Liver (tissue), 9 donors: ENCODE measurements around the gene GRK3. TPM values are rescaled to one million over a fixed set of nuclear protein-coding genes. Genes with fewer than 3 reads are reported as not detected.

ENCODE experiments used
- DNase-seq: peaks from one replicate; pipeline ENCODE4 v3.0.0-alpha.2; 2017; ENCODE audit warnings: low spot score
- H3K27ac ChIP-seq, 2 donors: one replicate each; pipeline ENCODE4 v1.7.0; 2013; ENCODE audit warnings: inconsistent platforms in 2 of 2, low read length in 2 of 2, control low read depth in 1 of 2, low read depth in 1 of 2, mild to moderate bottlenecking in 1 of 2
- H3K27me3 ChIP-seq, 4 donors: one replicate each; pipeline versions ENCODE4 v1.6.1 to v1.7.0; 2013; ENCODE audit warnings: low read length in 3 of 4, inconsistent platforms in 1 of 4, mild to moderate bottlenecking in 1 of 4, moderate library complexity in 1 of 4; ENCODE audit not compliant: control insufficient read depth in 4 of 4, insufficient read depth in 4 of 4
- H3K36me3 ChIP-seq, 4 donors: one replicate each; pipeline versions ENCODE4 v1.6.1 to v1.7.0; 2013; ENCODE audit warnings: low read length in 3 of 4, mild to moderate bottlenecking in 3 of 4, low read depth in 1 of 4, moderate library complexity in 1 of 4; ENCODE audit not compliant: control insufficient read depth in 4 of 4, insufficient read depth in 3 of 4
- H3K4me1 ChIP-seq, 4 donors: one replicate each; pipeline versions ENCODE4 v1.6.1 to v1.7.0; 2013; ENCODE audit warnings: low read length in 3 of 4, mild to moderate bottlenecking in 3 of 4, moderate library complexity in 1 of 4; ENCODE audit not compliant: control insufficient read depth in 4 of 4, insufficient read depth in 4 of 4
- H3K4me3 ChIP-seq, 3 donors: one replicate each; pipeline versions ENCODE4 v1.6.1 to v1.7.0; 2013; ENCODE audit warnings: low read length in 3 of 3, control low read depth in 1 of 3, low read depth in 1 of 3, mild to moderate bottlenecking in 1 of 3
- H3K9ac ChIP-seq, 2 donors: one replicate each; pipeline ENCODE4 v1.7.0; 2013; ENCODE audit warnings: low read length in 2 of 2, mild to moderate bottlenecking in 2 of 2, moderate library complexity in 2 of 2, control low read depth in 1 of 2, low read depth in 1 of 2
- H3K9me3 ChIP-seq, 4 donors: one replicate each; pipeline versions ENCODE4 v1.6.1 to v1.7.0; 2013; ENCODE audit warnings: low read length in 3 of 4; ENCODE audit not compliant: control insufficient read depth in 4 of 4
- ATF3 ChIP-seq: IDR thresholded peaks from 2 replicates; pipeline ENCODE4 v1.6.1; 2016; ENCODE audit warnings: antibody characterized with exemption
- CTCF ChIP-seq: fragments of 150-350 bp; IDR thresholded peaks from 2 replicates; pipeline ENCODE4 v1.5.1; 2017; ENCODE audit warnings: improper control_type of control experiment, low read depth, low read length; ENCODE audit not compliant: missing input control
- EGR1 ChIP-seq, 2 donors: IDR thresholded peaks; 2 replicates each; pipeline ENCODE4 v1.6.1; 2016 to 2018; ENCODE audit warnings: antibody characterized with exemption in 2 of 2, low read depth in 2 of 2
- FOXA1 ChIP-seq: IDR thresholded peaks from 2 replicates; pipeline ENCODE4 v1.6.1; 2016; ENCODE audit warnings: antibody characterized with exemption
- FOXA2 ChIP-seq: IDR thresholded peaks from 2 replicates; pipeline ENCODE4 v1.6.1; 2016; ENCODE audit warnings: antibody characterized with exemption
- GABPA ChIP-seq, 2 donors: IDR thresholded peaks in 1 of 2; conservative IDR thresholded peaks in 1 of 2; 2 replicates each; pipeline ENCODE4 v1.6.1; 2016; ENCODE audit warnings: antibody characterized with exemption in 2 of 2, mild to moderate bottlenecking in 1 of 2, moderate library complexity in 1 of 2
- HNF4A ChIP-seq, 2 donors: conservative IDR thresholded peaks; 2 replicates each; pipeline ENCODE4 v1.6.1; 2016; ENCODE audit warnings: antibody characterized with exemption in 2 of 2, mild to moderate bottlenecking in 2 of 2
- HNF4G ChIP-seq: IDR thresholded peaks from 2 replicates; pipeline ENCODE4 v1.6.1; 2016; ENCODE audit warnings: antibody characterized with exemption
- JUND ChIP-seq, 2 donors: IDR thresholded peaks; 2 replicates each; pipeline ENCODE4 v1.6.1; 2016; ENCODE audit warnings: antibody characterized with exemption in 2 of 2
- MAX ChIP-seq: IDR thresholded peaks from 2 replicates; pipeline ENCODE4 v1.6.1; 2016; ENCODE audit warnings: antibody characterized with exemption
- NR2F2 ChIP-seq: IDR thresholded peaks from 2 replicates; pipeline ENCODE4 v1.6.1; 2016; ENCODE audit warnings: antibody characterized with exemption
- RAD21 ChIP-seq, 2 donors: IDR thresholded peaks; 2 replicates each; pipeline ENCODE4 v1.6.1; 2016; ENCODE audit warnings: antibody characterized with exemption in 2 of 2, mild to moderate bottlenecking in 2 of 2
- RXRA ChIP-seq, 2 donors: IDR thresholded peaks; 2 replicates each; pipeline ENCODE4 v1.6.1; 2017 to 2018; ENCODE audit warnings: antibody characterized with exemption in 2 of 2, mild to moderate bottlenecking in 1 of 2
- SP1 ChIP-seq: IDR thresholded peaks from 2 replicates; pipeline ENCODE4 v1.6.1; 2018; ENCODE audit warnings: antibody characterized with exemption, mild to moderate bottlenecking
- TAF1 ChIP-seq: conservative IDR thresholded peaks from 2 replicates; pipeline ENCODE4 v1.6.1; 2016; ENCODE audit warnings: antibody characterized with exemption, mild to moderate bottlenecking
- YY1 ChIP-seq: IDR thresholded peaks from 2 replicates; pipeline ENCODE4 v1.6.1; 2016; ENCODE audit warnings: antibody characterized with exemption, mild to moderate bottlenecking
- WGBS: extraction: QIAGEN DNeasy Blood & Tissue Kit; methylation state at CpG from one replicate; pipeline ENCODE4 v1.1.7; 2013; 5-methylcytosine and 5-hydroxymethylcytosine counted together
- polyA plus RNA-seq, 2 donors: library from polyadenylated mRNA; stranded (reverse) in 1 of 2; unstranded in 1 of 2; fragments of 200-250 nt in 1 of 2; fragments of >200 nt in 1 of 2; fragmentation: Nextera tagmentation in 1 of 2; extraction: Ambion mirVana in 1 of 2; gene quantifications; one replicate each; pipeline versions ENCODE4 v1.2.1 to v1.2.3, GENCODE V29; 2013 to 2015
- total RNA-seq, 2 donors: library from RNA; depleted of rRNA; stranded (reverse); fragments of >200 nt; gene quantifications; one replicate each; pipeline ENCODE4 v1.2.3, GENCODE V29; 2014
- TF ChIP-seq, protein P1 (sequence below): IDR thresholded peaks from 2 replicates; pipeline ENCODE4 v1.6.1; 2016; ENCODE audit warnings: antibody characterized with exemption
- TF ChIP-seq, protein P2 (sequence below): IDR thresholded peaks from 2 replicates; pipeline ENCODE4 v1.6.1; 2016; ENCODE audit warnings: antibody characterized with exemption, mild to moderate bottlenecking
- donor health status: healthy.
- donor health status: healthy.
- donor health status: healthy.
- donor health status: healthy.
- donor health status: healthy.

Gene GRK3
- total and polyA plus RNA-seq, 4 donors, result 0.79 to 6.5 (median 2.4) TPM

DNA sequence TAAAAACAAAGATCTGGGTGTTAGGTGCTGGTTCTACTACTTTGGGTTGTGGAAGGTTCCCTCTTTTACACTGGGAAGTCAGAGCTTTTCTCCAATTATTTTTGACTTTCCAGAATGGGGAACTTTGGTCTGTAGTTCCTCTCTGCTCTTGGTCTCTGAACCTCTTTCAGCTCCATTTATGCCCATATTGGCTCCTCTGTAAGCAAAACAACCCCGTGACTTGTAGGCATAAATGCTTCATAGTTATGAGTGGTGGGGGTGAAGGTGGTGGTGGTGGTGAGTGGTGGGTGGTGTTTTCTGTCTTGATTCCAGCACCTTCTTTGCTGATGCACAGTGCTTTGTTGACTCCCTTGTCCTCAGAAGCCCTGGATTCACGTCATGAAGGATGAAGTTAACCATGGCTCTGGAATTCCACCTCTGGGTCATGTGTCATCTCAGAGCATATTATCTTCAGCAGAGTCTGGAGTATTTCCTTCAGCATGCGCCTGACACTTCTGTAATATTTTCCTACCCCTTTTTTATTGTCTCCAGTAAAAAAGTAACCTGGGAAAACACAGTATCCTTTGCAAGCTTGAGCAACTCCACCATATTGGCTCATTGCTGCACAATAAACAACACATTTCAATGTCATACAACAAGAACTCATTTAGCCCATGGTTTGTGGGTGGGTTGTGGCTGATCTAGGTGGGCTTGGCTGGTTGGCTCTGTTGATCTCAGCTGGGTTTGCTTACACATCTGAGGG is 24.1 kb upstream of the GRK3 start:
- H3K4me3 ChIP-seq, result no peak overlapping the region
- WGBS, result 70% methylated on average over 3 of the region's 3 CpGs
- no peak overlapping the region for H3K27ac ChIP-seq
- peaks cover 0 to 2% (median 0%) of the 10 kb centered on the region in 4 donors for H3K9me3 ChIP-seq
- peaks cover under 1 to 9% (median 7%) of the 10 kb centered on the region in 4 donors for H3K4me1 ChIP-seq
- no peak for TF ChIP-seq FOXA1
- no peak for TF ChIP-seq HNF4A (conservative IDR thresholded peaks at IDR 0.05)
- no peak for TF ChIP-seq YY1
- TF ChIP-seq RAD21 (IDR thresholded peaks at IDR 0.05), result no peak
- no peak for TF ChIP-seq GABPA (IDR thresholded peaks at IDR 0.05 in 1 of 2, conservative IDR thresholded peaks at IDR 0.05 in 1 of 2)
- TF ChIP-seq HNF4G, result no peak
- no peak for TF ChIP-seq ATF3
- TF ChIP-seq, protein P1, sequence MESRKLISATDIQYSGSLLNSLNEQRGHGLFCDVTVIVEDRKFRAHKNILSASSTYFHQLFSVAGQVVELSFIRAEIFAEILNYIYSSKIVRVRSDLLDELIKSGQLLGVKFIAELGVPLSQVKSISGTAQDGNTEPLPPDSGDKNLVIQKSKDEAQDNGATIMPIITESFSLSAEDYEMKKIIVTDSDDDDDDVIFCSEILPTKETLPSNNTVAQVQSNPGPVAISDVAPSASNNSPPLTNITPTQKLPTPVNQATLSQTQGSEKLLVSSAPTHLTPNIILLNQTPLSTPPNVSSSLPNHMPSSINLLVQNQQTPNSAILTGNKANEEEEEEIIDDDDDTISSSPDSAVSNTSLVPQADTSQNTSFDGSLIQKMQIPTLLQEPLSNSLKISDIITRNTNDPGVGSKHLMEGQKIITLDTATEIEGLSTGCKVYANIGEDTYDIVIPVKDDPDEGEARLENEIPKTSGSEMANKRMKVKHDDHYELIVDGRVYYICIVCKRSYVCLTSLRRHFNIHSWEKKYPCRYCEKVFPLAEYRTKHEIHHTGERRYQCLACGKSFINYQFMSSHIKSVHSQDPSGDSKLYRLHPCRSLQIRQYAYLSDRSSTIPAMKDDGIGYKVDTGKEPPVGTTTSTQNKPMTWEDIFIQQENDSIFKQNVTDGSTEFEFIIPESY, result no peak
- TF ChIP-seq MAX, result no peak
- no peak for TF ChIP-seq SP1
- TF ChIP-seq FOXA2, result no peak
- TF ChIP-seq CTCF, result no peak
- TF ChIP-seq JUND (IDR thresholded peaks at IDR 0.05), result no peak
- TF ChIP-seq EGR1 (IDR thresholded peaks at IDR 0.05; ENCODE audit: low read depth in 2 of 2), result no peak
- no peak for TF ChIP-seq RXRA (IDR thresholded peaks at IDR 0.05)
- TF ChIP-seq TAF1, result no peak
- TF ChIP-seq, protein P2, sequence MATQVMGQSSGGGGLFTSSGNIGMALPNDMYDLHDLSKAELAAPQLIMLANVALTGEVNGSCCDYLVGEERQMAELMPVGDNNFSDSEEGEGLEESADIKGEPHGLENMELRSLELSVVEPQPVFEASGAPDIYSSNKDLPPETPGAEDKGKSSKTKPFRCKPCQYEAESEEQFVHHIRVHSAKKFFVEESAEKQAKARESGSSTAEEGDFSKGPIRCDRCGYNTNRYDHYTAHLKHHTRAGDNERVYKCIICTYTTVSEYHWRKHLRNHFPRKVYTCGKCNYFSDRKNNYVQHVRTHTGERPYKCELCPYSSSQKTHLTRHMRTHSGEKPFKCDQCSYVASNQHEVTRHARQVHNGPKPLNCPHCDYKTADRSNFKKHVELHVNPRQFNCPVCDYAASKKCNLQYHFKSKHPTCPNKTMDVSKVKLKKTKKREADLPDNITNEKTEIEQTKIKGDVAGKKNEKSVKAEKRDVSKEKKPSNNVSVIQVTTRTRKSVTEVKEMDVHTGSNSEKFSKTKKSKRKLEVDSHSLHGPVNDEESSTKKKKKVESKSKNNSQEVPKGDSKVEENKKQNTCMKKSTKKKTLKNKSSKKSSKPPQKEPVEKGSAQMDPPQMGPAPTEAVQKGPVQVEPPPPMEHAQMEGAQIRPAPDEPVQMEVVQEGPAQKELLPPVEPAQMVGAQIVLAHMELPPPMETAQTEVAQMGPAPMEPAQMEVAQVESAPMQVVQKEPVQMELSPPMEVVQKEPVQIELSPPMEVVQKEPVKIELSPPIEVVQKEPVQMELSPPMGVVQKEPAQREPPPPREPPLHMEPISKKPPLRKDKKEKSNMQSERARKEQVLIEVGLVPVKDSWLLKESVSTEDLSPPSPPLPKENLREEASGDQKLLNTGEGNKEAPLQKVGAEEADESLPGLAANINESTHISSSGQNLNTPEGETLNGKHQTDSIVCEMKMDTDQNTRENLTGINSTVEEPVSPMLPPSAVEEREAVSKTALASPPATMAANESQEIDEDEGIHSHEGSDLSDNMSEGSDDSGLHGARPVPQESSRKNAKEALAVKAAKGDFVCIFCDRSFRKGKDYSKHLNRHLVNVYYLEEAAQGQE, result no peak
- no peak for TF ChIP-seq NR2F2
- no peak for DNase-seq
- H3K36me3 ChIP-seq, result no peaks in the 10 kb centered on the region
- H3K9ac ChIP-seq, result no peak overlapping the region
- H3K27me3 ChIP-seq, result no peaks in the 10 kb centered on the region
